GM23248 (cell line): ENCODE results near the gene ADGRF4.

ENCODE experiments used
- EZH2 ChIP-seq: fragments of 200-600 bp; sonication (generic); IDR thresholded peaks from 2 replicates; pipeline ENCODE4 v1.6.1; 2018; ENCODE audit warnings: antibody characterized with exemption, mild to moderate bottlenecking; ENCODE audit not compliant: insufficient read depth, poor library complexity, severe bottlenecking
- EZH2phosphoT487 ChIP-seq: fragments of 200-600 bp; sonication (generic); IDR thresholded peaks from 2 replicates; pipeline ENCODE4 v1.6.1; 2018; ENCODE audit warnings: antibody characterized with exemption, moderate library complexity, mild to moderate bottlenecking, low read depth; ENCODE audit not compliant: insufficient read depth

DNA sequence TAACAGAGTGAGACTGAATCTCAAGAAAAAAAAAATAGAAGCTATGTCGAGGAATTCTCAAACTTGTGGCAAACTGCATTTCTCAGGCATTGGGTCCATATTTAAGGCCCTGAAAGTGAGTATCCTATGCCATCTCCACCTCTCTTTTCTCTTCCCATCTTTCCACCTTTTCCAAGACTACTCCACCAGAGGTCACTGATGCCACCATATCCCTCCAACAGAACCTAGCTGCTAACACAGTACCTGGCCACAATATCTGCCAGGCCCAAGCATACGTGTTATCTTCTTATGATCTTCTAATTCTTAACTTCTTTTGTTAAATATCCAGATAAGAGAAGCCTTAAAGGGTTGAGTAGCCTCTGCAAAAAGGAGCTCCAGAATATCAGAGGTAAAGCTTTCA is 8.2 kb upstream of the ADGRF4 start:
- TF ChIP-seq EZH2 (no peak), EZH2phosphoT487 (no peak)
